Myocyte (in vitro differentiated cells): ENCODE data around the gene STX8. TPM values are rescaled to one million over a fixed set of nuclear protein-coding genes. Genes with fewer than 3 reads are reported as not detected.
"Not testable (repeated sequence)": the region's sequence is repeated elsewhere in the genome, so short reads cannot be mapped to it uniquely, and the experiment has no call there.

Experiments used
- DNase-seq: peaks from one replicate; pipeline ENCODE4 v3.0.0-alpha.2; 2012; ENCODE audit warnings: low read depth
- total RNA-seq: library from RNA; depleted of rRNA; stranded (reverse); fragments of >200 nt; gene quantifications from 2 replicates; pipeline ENCODE4 v1.2.3, GENCODE V29; 2014

Gene STX8
- total RNA-seq, 1 donor from 2014 or later = 44.6 TPM

DNA sequence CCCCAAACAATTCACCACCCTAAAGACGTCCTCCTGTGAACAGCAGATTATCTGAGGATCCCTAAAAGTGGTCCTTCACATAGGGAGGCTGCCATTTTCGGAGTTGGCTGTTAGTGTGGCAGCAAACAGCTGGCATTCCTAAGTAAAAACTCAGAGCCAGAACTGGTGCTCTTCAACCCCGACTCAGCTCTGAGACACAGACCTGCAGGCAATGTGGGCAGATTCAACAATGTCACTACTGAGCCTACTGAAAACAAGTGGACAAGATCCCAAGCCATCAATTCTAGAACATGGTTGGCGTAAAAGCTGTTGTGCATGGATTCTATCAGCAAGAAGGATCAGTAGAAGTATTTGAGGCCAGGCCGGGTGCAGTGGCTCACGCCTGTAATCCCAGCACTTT is 307.1 kb downstream of the STX8 start:
- DNase-seq = peak; percentile 66

DNA sequence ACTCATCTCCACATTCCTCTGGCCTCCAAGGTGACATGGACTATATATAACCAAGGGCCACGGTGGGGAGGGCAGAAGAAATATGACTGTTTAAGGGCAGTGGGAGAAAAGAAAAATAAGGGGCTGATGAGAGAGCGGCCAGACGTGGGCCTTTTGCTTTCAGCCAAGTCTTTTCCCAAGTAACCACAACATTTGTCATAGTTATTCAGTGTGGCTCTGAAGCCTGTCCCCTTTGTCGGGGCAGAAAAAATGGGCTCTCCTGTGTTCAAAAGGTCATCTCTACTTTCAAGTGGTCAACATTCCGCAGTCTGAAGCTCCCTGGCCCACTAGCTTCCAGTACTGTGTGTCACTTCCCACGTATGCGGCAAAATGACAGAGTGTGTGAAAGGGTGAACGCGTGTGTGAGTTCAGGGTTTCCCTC is 308.9 kb downstream of the STX8 start:
- DNase-seq = peak; percentile 72

DNA sequence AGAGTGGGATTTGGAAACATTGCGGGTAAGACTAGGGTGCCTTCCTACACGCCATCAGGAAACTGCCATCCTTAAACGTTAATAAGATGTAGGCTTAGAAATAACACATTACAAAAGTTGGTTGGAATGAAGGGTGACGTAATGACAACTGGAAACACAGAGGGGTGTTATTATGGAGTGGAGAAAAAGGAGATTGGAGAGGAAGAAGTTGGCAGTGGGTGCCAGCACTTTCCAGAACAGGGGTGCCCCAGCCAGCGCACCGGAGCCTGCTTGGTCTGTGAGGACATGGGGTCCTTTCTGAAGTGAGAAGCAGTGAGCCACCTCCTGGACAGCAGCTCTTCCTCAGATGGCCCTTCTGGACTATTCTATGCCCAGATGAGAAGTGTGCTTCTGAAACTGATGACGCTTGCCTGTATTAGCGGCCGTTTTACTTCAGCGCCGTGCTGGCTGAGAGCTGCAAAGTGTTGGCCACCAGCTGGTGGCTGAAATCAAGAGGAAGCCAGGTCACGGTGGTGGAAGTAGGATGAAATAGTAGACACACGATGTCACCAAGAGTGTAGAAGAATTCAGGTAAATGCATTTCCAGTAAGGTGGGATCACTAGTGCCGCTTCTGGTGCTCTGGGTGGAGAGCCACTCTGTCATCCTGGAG is 309.5 kb downstream of the STX8 start:
- peak; percentile 28 for DNase-seq

DNA sequence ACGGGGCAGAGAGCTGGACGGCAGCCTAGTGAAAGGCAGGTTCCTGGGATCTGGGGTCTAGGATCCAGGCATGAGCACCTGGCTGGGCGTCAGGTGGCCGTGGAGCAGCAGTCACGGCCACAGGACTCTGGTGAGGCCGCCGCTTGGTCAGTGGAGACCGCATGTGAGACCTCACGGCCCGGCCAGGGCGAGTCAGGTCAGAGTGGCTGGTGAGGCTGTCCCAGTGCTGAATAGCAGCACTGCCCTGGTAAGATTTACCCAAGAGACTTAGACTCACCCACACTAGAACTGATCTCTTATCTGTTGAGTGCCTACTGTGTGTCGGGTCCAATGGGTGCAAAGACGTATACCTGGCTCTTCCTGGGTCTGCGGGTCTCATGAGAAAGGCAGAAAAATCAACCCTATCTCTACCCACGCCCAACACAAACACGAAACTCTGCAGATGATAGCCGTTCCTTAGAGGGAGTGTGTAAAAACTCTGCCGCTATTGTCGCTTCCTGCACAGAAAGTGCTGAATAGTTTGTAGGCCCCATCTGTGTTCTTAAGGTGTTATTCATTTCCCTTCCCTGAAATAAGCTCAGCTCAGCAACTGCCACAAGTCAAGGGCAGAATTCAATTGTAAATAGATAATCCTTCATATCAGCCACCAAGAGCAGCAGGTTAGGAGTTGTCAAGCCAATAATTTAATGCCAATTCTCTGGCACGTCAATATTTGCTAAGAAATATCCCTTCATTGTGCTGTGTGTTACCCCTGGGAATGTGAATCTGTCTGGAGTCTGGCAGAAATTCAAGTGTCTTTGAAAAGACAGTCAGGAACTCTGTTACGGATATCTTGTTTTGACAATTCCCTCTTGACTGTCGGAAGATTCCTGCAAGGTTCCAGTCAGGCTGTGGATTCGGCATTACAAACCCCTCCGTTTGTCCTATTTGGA is 314.3 kb downstream of the STX8 start:
- peak; percentile 22 for DNase-seq

DNA sequence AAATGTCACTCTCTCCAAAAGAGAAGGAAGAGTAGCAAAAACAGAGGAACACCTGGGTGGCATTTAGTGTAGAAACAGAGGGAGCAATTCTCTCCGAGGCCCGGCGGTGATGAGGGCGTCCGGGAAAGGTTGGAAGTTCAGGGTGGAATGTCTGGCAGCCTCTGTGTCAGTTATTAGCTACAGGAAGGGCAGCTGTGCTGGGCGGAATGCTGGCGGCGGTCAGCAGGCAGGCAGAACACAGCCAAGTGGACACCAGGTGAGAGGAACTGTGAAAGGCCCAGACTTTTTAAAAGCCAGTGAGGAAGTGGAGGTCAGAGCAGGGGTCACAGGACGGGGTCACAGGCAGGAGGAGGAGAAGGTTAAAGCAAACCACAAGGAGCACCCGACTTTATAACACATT is 316.2 kb downstream of the STX8 start:
- DNase-seq = peak; percentile 36

DNA sequence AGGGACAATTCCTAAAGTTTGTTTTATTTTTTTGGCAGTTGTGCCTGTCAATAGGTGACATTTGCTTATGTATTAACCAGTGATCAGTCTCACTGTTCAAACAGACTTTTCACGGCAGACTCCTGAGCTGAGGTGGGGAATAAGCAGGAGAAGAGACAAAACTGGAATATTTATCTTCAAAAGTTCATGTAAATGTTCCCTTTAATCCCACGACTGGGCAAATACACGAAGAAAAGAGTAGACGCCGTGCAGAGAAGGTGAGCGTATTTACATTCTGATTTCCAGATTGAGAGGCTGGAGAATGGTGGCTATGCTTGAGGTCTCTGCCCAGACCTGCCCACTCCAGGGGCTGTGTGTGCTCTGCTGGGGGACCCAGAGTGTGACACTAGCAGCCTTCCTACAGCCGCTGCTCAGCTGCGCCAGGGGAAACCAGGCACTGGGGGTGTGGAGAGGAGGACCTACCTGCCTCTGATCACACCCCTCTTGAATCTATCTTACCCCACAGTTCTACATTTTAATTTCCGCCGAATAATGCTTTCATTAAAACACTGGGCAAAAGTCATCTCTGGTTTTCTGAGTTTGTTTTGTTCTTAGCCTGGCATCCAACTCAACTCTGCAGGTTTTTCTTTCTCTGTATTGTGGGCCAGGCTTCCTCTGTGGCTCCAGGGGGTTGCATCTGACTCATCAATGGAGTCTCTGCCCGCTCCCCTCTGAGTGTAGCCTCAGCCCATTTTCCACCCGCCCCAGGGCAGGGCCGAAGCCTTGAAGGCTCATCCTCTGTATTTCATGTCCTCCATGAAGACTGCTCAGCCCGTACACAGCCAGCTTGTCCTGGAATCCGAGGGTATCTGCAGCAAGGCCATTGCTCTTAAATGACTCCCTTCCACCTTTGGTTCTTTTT is 317.3 kb downstream of the STX8 start:
- no peak for DNase-seq

DNA sequence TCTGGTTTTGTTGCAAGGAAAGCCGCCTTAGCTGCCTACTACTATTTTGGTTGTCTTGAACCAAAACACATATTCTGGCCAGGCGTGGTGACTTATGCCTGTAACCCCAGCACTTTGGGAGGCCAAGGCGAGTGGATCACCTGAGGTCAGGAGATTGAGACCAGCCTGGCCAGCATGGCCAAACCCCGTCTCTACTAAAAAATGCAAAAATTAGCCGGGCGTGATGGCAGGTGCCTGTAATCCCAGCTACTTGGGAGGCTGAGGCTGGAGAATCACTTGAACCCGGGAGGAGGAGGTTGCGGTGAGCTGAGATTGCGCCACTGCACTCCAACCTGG is 318.0 kb downstream of the STX8 start:
- DNase-seq = not testable (repeated sequence)

DNA sequence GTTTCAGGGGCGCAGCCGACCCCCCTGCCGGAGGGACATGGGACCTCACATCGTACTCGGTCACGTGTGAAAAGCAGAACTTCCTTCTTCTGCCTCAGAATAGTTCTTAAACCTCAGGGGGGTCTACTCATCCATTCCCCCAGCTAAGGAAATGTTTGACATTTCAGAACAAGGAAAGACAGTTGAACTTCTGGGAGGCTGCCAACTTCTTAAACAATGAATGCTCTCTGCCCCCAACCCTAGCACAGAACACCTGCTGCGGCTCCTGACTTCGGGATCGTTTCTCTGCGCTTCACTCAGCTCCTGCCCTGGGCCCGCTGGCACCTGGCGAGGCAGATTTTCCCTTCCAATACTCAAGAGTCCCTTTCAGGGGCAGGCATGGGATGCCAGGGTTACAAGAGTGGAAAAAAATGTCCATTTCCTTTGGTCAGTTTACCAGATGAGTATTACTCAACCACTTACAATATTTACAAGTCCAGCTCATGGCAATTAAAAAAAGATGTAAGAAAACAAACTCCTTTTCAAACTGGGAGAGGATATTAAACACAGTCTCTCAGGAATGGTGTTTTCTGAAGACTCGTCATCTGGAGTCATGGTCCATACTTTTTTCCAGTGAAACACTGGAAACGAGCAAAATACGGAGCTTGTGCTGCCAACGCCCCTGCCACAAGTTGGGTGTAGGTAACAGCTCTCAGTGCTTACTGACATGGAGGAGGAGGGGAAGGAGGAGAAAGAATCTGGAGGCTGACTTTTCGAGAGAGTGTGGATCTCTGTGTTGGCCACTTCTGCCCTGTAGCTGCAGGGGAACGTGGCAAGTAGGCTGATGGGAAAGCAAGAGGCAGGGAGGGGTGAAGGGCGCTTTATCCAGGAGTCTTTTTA is 318.6 kb downstream of the STX8 start:
- DNase-seq = no peak

DNA sequence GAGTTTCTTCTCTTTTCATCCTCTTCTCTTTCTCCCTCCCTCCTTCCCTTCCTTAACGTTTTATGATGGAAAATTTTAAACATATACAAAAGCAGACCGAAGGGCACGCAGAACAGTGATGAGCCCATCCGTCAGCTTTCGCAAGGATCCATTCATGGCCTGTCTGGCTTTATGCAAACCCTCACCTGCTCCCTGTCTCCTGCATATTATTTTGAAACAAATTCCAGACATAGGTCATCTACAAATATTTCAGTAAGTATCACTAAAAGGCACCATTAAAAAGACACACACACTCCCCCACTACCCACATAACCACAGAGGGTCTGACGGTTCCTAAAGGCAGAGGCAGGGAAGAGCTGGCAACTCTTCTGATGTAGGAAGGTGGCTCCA is 319.3 kb downstream of the STX8 start:
- DNase-seq = no peak

DNA sequence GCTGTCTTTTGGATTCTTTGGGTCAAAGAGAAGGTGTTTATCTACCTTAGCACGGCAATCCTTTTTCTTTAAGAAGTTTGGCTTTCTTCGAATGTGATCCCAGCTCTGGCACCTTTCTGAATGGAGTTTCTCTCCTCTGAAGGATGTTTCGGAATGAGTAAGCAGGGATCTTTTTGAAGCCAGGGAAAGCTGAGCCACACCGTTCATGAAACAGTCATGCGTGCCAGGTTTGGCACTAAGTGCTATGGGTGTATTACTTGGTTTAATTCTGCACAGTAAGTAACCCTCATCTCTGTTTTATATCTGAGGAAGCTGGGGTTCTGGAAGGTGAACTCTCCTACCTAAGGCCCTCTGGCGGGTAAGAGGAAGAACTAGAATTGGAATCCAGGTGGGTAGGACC is 319.8 kb downstream of the STX8 start:
- DNase-seq = no peak

DNA sequence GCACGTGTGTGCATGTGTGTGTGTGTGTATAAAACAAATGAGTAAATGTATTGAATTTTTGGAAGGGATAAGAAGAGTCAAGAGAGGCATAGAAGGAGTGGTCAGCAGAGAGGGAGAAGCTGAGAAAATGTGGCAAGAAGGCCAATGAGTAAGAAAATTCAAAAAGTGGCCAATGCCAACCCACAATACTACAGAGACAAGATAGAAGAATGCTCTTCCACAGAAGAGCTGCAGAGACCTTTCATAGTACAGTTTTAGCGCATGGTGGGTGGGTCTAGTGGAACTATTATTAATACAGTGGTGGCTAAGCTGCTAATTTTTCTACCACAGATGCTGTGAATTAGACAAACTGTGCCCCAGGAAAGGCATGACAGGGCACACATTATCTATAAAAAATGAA is 320.8 kb downstream of the STX8 start:
- DNase-seq = no peak

DNA sequence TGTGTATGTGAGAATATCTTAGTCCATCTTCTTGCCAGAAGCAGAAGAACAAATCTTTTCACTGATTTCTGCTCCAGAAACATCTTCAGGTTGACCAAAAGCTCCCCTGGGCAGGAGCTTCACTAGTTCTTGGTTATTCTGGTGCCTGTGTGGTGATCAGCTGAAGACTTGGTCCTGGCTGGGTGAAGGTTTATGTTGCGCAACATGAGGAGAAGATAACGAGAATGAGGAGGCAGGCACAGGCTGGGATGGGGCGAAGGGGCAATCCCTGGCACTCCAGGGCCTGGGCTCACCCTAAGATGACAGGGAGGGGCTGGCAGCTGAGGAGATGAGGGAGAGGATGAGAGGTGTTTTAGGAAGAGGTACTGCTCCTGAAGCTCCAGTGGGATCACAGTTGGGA is 322.3 kb downstream of the STX8 start:
- DNase-seq = no peak

DNA sequence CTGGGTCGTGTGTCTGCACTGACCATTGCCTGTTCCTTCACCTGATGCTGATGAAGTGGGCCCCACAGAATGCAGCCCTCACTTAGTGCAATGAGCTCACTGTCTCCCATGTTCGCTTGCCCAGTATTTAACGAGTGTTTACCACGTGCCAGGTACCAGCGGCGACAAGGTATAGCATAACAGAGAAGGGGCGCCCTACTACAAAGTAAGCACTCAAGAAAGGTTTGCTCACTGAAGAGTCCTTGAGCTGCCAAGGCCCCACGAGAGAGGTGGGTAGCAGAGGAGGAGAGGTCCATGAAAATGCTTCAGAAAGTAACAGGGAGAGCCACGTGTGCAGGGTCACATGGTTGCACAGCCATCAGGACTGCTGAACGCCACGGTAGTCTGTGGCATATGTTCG is 324.3 kb downstream of the STX8 start:
- DNase-seq = no peak

DNA sequence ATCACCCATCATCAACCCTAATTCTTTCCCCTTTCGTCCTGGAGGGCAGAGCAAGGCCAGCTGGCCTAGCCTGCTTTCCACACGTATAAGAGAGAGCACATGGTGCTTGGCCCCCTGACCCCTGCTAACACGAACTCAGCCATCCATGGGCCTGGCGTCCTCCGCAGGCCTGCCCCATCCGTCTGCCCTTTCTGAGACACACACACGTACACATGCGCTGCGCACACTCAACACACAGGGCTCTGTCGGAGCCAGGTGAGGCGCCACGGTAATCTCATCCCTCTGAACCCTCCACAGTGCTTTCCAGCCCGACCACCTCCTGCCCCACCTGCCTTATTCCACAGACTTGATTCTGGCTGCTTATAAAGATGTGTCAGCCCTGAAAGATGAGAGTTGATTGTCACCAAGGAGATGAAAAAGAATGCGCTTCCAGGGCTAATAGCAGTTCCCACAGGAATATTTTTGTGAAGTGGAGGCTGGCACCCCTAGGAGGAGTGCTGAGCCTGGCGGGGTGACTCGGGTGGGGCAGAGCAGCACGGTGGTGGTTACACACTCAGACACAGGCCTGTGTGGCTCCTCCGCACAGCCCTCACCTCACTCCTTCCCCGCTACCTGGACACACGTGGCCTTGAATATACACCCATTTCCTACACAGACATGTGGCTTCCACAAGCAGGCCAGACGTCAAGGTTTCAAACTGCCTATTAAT is 326.2 kb downstream of the STX8 start:
- DNase-seq = no peak

DNA sequence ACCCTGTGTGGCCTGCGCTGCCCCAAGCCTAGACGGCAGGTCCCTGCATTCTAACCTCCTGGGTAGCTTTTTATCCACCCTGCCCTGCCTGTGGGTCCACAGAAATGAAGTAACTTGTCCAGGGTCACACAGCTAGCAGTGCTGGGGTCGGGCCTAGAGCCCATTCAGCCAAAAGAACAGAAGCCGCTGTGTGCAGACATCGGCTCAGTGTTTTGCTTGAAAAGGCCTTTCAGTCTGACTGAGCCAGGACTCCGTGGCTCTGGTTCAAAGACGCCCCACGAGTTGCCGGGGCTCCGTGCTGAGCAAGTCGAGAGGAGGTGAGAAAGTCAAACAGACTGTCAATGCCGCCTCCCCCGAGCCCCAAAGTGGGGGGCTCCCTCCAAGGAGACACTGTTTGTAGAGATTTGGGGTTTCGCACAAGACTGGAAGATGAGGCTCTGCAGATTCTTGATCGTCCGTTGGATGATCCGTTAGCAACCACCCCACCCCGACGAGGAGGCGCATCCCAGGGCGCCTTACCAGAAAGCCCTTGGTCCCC is 328.1 kb downstream of the STX8 start:
- DNase-seq = no peak

DNA sequence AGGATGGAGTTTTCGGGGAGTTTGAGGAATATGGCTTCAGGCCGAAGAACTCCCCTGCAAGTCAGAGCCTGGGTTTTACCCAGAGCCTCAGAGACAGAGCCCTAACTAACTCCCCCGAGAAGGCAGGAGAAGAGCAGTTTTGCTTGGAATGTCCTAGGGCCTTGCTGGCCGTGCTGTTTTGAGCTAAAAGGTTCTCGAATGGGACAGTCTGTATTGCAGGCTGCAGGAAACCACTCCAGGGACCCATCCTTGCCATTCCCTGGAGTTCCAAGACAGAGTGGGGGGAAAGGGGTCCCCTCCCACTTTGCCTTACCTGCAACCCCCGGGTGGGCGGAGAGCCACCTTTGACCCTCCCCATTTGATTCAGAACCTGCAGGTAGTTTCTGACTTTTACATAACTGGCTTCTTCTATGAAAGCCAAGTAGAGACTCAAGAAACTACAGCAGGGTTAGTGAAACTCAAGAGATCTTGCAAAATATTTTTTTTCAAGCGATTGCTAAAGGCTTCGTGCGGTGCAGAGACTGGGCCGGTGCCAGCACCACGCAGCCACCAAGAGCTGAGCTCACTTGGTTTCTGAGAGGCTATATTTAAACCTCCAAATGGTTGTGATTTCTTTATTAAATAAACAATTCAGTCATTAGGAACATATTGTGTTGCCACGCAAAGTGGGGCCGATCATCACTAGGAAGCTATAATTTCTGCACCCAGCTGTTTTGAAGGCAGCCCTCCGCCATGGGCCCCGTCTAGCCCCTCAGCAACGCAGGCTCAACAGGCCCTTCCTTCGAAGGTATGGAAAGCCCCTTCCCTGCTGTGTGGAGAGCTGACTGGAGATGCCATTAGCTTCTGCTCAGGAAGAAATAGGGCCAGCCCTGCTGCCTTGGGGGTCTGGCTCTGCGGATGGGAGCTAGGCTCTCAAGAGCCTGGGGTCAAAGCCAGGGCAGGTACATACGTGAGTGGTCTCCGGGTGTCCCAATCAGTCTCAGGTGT is 331.3 kb downstream of the STX8 start:
- DNase-seq = no peak

DNA sequence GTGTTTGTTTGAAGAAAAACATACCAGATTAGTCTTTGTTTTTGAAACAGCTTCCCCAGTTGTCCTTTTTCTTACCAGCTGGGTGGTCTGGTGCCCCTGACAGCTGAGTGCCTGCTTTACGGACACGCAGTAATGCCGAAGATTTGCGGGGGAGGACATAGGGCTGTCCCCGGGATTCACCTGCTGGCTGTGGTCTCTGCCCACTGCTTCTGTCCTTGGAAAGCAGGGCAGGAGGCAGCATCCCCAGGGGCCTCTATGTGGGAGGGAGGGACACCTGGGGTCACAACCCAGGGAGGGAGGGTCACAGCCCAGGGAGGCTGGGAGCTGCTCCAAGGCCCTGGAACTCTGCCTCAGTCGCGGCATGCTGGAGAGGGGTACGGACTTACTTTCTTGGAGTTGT is 332.6 kb downstream of the STX8 start:
- no peak for DNase-seq

DNA sequence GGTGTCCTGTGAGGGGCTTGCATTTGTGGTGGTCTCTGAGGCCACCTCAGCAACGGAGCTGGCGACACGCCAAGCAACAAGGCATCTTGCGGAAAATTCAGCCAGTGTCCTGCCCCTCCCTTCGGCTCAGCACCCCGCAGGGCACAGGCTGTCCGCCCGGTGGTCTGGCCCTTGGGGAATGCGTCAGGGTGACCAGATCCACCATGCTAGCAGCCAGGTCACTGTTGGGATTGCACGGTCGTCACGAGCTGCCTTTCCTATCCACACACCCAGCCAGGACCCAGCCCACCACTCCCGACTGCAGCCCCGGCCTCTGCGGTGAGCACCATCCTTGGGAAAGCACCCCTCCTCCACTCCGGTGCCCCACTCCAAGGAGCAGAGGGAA is 333.1 kb downstream of the STX8 start:
- no peak for DNase-seq
